G401.6 (cell line): Measurements from ENCODE around the gene MAFF.
"Not testable (repeated sequence)": the region's sequence is repeated elsewhere in the genome, so short reads cannot be mapped to it uniquely, and the experiment has no call there.

ENCODE experiments used
- FAIRE-seq: peaks from 2 replicates; lab custom pipeline; 2012; peaks lifted over from hg19 to GRCh38; lab: Jason Lieb, UNC

Gene MAFF

DNA sequence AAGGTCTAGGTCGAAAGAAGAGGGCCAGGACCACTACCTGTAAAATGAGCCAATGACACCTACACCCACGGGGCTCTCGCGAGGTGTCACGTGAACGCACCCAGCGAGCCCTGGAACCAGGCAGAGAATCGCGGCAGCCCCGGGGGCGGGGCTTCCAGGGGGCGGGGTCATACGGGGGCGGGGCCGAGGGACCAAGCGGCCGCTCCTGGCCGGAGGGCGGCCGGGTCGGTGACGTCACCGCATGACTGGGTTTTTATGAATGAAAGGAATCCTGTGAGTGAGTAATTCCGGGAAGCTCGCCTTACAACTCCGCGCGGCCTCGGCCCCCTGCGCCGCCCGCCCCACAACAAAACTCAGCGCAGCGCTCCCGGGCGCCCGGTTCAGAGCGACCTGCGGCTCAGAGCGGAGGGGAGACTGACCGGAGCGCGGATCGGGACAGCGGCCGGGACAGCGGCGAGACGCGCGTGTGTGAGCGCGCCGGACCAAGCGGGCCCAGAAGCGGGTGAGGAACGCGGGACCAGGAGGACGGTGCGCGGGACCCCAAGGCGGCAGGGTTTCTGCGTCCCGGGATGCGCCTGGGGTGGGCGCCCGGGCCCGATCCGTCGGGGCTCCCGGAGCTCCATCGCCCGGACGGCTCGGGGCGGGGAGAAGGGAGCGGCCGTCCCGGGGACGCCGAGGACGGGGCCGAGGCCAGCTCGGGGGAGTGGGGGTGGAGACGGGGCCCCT lies at the start of gene MAFF:
TSS of gene MAFF (plus strand) at position 284 of the 726 bp plus-strand sequence. CDS start 11,860 bp downstream, outside the sequence.
- FAIRE-seq, result peak; percentile 63

DNA sequence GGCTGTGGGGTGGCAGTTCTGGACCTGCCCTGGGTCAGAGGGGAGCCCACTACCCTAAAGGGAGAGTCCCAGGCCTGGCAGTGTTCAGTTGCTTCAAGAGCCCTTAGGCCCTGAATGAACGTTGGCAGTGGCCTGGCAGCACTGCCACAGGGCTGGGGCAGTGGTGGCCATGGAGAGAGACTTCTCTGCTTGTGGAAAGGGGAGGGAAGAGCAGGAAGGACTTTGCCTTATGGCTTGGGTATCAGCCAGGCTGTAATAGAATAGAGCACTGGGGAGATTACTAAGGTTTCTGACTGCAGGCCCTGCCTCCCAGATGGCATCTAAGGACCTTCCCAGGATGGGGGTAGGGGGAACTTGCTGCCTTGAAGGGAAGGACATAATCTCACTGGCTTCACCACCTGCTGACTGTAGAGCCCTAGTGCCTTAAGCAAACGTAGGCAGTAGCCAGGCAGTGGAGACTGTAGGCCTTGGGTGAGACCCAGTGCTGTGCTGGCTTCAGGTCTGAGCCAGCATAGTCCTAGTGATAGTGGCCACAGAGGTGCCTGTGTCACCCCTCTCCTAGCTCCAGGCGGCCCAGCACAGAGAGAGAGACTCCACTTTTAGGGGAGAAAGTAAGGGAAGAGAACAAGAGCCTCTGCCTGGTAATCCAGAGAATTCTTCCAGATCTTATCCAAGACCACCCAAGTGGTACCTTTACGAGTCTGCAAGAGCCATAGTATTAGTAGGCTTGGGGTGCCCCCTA lies 47.8 kb upstream of the MAFF start:
- no peak for FAIRE-seq

DNA sequence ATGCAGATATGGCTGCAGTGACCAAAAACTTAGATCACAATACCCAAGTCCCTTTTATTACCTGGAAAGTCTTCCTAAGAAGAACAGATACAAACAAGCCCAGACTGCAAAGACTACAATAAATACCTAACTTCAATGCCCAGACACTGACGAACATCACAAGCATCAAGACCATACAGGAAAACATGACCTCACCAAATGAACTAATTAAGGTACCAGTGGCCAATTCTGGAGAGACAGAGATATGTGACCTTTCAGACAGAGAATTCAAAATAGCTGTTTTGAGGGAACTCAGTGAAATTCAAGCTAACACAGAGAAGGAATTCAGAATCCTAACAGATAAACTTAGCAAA lies 47.3 kb upstream of the MAFF start:
- FAIRE-seq, result not testable (repeated sequence)

DNA sequence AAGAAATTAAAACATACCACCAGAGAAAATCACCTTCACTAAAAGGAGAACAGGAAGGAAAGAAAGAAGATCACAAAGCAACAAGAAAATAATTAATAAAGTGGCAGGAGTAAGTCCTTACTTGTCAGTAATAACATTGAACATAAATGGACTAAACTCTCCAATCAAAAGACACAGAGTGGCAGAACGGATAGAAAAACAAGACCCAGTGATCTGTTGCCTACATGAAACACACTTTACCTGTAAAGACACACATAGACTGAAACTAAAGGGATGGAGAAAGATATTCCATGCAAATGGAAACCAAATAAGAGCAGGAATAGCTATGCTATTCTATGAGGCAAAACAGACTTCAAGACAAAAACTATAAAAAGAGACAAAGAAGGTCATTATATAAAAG lies 46.1 kb upstream of the MAFF start:
- no peak for FAIRE-seq

DNA sequence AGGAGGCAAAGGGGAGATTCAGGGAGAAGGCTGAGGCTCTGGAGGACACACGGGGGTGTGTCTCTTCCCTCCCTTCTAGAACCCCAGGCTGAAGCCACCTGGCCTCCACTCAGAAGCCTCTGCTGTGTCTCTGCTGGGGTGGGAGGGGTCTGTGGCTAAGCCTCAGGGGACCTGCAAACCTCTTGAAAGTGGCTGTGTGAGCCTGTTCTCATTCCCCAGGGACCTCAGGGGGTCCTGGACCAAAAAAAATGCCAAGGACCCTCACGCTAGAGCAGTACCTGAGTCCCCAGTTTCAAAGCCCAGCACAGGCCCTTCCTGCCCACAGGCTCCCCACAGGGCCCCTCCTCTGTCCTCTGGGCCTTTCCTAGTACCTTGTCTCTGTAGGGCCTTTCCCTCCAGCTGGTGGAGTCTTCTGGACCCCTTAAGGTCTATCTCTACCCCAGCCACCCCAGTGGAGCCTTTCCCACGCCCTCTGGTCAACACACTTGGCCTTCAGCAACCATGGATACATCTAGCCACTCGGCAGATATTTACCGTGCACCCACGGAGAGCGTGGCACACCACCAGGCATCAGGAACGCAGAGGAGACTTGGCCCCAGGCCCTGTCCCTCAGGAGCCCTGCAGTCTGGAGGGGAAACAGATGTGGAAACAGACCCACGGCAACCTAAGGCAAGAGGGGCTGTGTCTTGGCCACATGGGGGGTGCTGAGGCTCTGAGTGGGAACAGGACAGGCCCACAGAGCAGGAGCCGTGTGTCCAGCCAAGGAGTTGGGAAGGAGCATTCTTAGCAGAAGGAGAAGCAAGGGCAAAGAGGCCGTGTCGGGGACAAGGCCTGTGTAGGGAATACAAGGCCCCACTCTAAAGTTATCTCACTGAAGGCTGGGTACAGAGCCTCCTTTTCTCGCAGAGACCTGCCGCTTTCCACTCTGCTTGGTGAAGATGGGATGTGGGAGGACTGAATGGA lies 38.6 kb upstream of the MAFF start:
- no peak for FAIRE-seq

DNA sequence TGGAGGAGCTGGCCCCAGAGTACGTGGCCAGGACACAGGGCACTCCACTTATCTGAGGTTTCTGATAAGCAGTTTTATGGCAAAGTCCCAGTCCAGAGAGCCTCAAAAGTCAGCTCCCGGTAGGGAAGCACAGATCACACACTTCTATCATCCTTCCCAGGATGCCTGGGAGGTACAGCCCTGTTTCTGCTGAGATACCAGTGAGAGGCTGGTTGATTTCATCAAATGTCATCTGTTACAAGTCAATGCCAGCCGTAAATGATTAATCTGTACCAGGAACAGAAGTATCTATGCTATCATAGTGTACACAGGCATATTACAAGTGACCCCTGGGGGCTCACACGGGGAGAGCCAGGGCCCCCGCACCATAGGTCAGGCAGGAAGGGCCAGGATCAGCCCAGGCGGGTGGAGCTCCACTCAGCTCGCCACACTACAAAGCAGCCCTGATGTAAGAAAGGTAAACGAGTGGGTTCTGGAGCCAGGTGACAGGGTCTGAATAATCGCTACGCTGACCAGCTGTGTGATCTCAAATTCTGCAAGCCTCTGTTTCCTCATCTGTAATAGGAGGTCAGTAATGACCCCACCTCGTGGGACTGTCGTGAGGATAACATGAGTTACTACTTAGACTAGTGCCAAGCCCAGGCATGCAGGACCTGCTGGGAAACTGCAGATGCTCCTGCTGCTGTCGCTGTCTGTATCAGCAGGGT lies 37.8 kb upstream of the MAFF start:
- no peak for FAIRE-seq

DNA sequence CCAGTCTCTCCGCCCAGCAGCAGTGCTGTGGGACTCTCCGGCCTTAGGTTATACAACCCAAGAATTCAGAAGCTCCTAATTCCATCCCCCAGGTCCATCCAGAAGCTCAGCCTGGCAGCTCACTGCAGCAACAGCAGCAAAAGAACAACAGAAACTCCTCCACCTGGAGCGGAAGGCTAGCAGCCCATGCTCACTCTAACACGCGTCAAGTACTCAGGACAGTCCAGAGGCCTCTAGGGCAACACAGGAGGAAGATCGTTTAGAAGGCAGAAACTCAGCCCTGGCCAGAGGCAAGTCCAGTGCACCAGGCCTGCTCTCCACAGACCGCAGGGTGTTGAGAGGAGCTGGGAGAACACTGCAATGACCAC lies 37.3 kb upstream of the MAFF start:
- no peak for FAIRE-seq

DNA sequence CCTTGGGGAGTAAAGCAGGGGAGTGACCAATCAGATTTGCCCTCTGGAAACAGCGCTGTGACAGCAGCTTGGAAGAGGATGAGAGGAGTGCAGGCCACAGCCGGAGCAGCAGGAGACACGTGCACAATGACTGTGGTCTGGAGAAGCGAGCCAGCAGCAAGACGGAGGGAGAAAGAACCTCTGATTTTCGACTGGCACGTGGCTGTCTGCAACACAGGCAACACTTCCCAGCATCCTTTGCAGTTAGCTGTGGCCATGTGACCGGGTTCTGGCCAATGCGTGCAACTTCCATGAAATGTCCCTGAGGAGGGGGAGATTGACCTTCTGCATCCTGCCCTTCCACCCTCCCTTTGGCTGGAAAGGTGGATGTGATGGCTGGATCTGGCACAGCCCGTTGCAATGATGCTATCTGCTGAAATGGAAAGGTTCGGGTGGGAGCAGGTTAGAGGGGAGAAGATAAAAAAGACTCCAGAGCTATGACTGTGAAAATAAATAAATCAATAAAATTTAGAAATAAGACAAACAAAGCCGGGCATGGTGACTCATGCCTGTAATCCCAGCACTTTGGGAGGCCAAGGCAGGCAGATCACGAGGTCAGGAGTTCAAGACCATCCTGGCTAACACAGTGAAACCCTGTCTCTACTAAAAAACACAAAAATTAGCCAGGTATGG lies 35.7 kb upstream of the MAFF start:
- no peak for FAIRE-seq

DNA sequence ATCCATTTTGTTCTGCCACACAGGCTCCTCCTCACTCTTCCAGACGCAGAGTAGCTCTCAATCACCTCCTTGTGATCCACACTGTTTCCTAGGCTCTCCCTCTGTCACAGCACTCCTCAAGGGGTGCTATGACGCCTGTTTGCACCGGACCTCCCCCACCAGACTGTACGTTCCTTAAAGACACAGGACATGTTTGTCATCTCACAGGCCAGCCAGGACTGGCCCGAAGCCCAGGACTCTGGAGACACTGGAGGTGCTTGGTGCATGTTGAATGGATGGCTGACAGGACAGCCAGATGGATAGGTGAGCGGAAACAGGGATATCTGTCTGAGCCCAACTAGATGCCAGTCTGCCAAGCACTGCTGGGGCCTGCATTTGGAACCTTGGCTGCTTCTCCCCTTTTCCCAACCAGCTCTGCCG lies 33.8 kb upstream of the MAFF start:
- FAIRE-seq, result no peak

DNA sequence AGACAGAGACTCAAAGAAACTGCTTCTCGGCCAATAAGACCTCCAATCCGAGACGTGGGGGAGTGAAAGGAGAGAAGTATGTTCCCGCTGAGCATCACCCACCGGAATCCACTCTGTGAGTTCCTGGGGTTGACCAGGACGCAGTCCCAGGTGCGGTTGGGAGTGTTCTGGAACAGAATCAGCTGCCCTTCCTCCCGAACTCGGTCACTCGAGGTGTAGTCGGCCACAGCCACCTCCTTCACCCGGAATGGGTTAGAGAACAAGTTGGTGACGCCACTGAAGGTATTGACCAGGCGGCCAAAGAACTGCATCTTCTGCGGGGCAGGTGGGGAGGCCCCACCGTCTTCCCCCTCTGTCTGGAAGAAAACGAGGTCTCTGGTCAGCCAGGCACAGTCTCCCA lies 32.7 kb upstream of the MAFF start:
- no peak for FAIRE-seq

DNA sequence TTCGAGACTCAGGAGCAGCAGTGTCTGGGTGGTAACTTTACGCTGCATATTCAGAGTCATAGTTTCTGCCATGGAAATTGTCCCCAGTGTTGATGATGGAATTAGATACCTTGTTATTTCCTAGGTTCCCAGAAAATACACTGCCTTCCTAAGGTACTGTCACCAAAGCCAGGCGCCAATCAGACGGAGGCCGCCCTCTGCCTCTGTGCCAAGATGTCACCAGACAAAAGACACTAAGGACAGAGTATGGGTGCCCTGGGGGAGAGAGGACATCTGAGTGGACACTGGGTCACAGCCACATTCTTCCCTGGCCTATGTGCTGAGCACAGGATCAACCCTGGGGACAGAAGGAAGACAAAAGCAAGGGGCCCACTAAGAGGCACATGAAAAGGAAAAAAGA lies 31.3 kb upstream of the MAFF start:
- no peak for FAIRE-seq

DNA sequence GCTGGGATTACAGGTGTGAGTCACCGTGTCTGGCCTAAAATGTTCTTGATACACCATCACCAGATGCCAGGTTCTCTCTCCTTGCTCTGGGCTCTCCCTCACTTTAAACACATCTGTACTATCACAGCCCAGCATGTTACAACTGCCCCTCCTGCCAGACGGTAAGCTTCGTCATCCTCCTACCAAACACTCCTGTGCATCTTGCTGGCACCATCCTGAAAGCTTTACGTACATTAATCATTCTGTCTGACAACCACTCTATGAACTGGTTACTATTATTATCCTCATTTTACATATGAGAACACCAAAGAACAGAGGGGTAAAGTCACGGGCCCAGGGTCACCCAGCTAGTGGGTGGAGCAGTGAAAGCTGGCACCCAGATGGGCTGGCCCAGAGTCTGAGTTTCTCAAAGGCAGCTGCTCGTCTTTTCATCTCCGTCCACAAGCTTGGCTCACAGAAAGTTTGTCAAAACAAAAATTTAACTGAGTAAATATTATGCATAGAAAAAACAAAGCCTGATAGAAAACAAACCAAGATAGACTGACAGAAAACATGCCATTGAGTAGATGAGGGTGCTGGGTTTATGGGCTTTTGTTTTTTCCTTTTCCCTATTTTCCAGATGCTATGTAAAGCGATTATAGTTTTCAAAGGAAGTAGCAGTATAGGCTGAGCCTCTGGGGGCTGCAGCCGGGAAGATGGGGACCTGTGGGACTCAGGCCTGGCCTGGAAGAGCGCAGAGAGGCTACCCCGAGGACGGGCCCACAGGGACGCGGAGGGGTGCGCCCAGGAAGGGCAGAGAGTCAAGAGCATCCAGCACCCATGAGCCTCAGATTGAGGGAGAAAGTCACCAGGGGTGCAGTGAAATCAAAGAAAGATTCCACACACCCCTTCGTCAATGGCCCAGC lies 29.6 kb upstream of the MAFF start:
- no peak for FAIRE-seq

DNA sequence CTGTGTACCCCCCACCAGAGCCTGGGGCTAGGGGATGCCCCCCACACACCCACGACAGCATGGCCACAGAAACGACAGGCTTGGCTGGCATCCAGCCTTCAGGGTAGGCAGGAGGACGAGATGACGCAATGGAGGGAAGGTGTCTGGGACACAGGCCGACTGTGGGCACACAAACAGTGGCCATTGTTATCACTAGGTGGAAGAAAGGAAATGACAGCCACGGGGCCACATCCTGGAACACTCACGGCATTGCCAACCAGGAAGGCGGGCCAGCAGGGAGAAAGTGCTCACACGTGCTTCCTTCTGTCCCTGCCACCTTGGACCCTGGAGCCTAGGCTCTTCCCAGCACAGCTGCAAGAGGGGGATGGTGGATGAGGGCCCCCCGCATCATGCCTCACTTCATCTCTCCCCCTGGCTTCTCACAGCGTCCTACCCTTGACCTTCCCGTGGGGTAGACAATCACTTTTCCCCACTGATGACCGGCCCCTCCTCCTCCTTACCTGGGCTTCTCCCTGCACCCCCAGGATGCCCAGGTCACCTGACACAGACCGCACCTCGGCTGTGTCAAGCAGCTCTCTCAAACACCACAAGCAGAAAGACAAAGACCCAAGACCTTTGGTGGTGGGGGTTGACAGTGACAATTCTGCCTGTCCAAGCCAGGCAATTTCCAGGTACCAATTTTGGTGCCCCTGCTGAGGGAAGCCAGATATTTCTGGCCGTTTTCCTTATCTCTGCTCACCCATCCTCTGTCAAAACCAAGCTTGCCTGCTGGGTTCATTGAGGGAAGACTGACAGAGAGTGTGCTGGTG lies 28.8 kb upstream of the MAFF start:
- no peak for FAIRE-seq

DNA sequence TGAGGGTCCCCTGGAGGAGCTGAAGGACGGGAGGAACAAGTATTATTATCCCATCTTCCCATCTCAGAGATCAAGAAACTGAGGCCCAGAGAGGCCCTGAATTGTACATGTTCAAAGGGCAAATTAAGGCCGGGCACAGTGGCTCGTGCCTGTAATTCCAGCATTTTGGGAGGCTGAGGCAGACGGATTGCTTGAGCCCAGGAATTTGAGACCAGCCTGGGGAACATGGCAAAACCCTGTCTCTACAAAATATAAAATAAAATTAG lies 28.2 kb upstream of the MAFF start:
- FAIRE-seq, result no peak

DNA sequence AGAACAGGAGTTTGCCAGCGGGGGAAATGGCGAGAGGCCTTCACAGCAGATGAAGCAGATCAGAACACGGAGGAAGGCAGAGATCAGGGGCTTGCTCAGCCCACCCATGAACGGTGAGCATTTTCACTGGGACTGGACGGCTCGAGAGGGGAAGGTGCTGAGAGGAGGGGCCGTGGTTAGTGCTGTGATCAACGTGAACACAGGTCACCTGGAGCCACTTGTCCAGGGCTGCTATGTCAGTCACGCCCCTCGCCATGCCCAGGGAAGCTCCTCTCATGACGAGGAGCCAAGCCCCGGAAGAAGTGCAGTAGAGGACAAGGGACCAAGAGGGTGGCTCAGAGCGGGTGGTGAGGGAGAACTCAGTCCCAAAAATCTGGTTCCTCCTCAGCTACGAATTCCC lies 27.2 kb upstream of the MAFF start:
- no peak for FAIRE-seq

DNA sequence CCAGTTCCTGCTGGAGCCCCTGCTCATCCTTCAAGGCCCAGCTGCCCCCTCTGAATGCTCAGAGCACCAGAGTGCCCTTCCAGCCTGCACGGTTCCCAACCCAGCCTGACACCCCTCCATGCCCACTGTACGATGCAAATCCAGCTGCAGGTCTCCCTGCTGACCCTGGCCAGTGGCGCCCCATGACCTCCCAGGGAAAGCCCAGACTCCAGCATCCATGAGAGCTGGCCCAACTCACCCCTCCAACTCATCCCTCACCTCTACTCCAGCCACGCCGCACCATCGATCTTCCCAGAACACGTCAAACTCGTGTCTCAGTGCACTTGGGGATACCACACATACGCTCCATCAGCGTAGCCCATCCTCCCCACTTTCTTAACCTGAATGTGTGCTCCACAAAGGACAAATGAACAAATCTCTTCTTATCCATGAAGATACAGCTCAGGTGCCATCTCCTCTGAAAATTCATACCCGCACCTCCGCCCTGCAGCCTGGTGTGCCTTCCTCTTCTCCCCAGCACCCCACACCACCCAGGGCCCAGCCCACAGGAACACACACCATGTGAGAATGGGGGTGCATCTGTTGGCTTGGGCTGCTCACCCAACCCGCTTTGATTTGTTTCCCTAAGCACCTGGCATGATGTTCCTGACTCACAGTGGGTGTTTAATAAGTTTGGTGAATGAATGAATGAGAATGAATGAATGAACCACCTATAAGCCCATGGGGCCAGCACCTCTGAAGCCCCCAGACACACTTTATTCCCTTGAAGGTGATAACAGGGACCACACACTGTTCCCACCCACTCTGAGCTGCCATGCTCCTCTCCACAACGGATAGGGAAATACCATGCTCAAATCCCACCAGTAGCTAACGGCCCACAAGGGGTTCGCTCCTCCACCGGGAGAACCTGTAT lies 26.3 kb upstream of the MAFF start:
- FAIRE-seq, result no peak

DNA sequence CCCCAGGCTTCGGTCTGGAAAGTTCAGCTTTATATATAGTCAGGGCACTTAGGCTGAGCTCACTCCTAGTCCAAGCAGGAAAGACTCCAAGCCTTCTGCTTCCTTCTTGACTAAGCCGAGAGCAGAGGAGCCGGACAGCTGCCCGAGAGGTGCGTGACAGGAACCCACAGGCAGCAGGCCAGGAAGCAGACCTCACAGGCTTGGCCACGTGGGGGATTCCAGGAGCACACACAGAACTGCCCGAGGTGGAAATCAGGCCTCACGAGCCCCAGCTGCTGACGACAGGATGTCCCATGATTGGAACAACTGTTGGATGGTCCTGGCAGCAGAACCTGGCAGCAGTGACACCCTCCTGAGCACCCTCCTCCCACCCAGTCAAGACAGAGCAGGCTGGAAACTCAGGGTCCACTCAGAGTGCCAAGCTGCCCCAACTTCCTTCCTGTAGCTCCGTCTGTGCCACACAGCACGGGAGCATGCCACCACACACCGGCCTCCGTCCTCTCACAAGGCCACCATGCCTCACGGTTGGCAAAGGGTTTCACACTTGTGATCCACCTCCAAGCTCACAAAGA lies 25.5 kb upstream of the MAFF start:
- FAIRE-seq, result no peak

DNA sequence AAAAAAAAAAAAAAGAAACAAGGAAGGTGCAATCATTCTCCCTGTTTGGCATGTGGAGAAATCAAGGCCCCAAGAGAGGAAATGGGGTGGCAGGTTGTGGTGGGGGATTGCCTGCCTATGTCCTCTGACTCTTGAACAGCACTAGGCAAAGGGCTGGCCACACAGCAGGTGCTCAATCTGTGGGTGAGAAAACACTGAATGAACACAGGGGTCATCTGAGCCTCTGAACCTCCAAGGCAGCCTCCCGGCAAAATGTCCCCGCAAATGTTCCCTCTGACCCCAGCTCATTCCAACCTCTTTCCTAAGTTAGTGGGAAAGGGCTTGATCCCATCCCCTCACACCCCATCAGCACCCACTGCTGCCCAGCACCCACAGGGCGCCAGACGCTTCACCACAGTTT lies 24.8 kb upstream of the MAFF start:
- no peak for FAIRE-seq

DNA sequence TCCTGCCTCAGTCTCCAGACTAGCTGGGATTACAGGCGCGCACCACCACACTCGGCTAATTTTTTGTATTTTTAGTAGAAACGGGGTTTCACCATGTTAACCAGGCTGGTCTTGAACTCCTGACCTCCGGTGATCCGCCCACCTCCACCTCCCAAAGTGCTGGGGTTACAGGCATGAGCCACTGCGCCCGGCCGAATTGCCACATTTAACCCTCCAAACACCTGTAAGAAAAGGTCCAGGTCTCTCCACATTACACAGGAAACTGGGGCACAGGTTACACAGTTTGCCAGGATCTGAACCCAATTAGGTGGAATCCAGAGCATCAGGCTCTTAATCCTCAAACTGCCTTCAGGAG lies 24.2 kb upstream of the MAFF start:
- not testable (repeated sequence) for FAIRE-seq
